ENCODE data around the gene ADRB1.

The ADRB1 gene

DNA sequence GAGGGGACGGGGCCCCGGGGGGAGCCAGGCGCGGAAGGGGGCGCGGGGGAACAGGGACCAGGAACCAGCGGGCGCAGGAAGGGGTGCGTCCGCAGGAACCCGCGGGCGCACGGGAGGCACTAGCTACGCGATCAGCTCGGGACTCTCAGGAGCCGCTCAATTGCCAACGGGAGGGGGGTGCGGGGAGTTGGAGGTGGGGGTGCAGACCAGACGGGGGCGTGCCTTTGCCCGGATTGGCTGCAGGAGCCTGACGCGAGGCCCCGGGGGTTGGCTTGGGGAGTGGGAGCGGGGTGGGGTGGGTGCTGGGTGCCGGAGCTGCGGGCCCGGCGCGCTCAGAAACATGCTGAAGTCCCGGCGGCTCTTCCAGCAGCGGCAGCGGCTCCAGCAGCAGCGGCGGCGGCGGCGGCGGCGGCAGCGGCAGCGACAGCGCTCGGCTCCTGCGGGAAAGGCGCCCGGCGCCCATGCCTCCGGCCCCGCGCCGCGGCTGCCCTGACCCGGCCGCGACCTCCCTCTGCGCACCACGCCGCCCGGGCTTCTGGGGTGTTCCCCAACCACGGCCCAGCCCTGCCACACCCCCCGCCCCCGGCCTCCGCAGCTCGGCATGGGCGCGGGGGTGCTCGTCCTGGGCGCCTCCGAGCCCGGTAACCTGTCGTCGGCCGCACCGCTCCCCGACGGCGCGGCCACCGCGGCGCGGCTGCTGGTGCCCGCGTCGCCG lies at the start of gene ADRB1:
Gene ADRB1, plus strand, starts transcription at position 335 of the 715 bp plus-strand sequence. Its CDS starts 267 bp downstream, at position 602.
- Histone ChIP-seq H4K20me1 (0 out of 2 replicates have a peak, but pooled peaks cover 5% of the 10 kb centered on the region), H3K4me1 (peaks cover 15% of the 10 kb centered on the region; the same call in 1 of the 2 replicates), H3K9me3 (peaks cover 8% of the 10 kb centered on the region), H3K36me3 (no peaks in the 10 kb centered on the region), H3K27me3 (peaks cover 24% of the 10 kb centered on the region), H3K27ac (peak within 1 kb of the TSS; percentile 59), H3K4me3 (peak within 1 kb of the TSS; percentile 74), H3K9ac (peak within 1 kb of the TSS; percentile 67), H3K4me2 (peak within 1 kb of the TSS; percentile 90)
- TF ChIP-seq Cebpa-rat (IDR thresholded peaks at IDR 0.05): no peak

DNA sequence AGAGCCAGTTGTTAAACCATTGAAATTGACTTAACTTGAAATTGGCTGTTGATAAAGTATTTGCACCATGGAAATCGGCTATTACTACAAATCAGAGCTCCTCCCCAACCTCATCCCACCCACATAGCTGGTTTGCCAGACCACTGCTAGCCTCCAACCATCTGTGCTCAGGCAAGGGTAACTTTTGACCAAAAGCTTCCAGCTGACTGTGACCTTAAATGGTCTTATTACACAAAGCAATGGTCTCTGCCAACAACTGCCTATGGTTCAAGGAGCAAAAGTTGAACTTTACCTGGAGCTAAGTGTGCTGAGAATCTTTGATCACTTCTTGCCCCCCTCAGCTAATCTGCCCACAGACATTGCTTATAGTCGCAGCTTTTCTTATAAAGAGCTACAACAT lies 48.5 kb upstream of the ADRB1 start:
- H4K20me1 ChIP-seq: no peaks in the 10 kb centered on the region
- no peak overlapping the region for H3K4me3 ChIP-seq
- no peaks in the 10 kb centered on the region for H3K36me3 ChIP-seq
- no peak for TF ChIP-seq Cebpa-rat (IDR thresholded peaks at IDR 0.05)
- H3K27me3 ChIP-seq: no peaks in the 10 kb centered on the region
- no peak overlapping the region for H3K27ac ChIP-seq
- H3K9me3 ChIP-seq: no peaks in the 10 kb centered on the region
- peak overlapping the region; percentile 9; the same call in 1 of the 2 replicates for H3K4me2 ChIP-seq
- H3K4me1 ChIP-seq: peaks cover 47% of the 10 kb centered on the region
- H3K9ac ChIP-seq: no peak overlapping the region

DNA sequence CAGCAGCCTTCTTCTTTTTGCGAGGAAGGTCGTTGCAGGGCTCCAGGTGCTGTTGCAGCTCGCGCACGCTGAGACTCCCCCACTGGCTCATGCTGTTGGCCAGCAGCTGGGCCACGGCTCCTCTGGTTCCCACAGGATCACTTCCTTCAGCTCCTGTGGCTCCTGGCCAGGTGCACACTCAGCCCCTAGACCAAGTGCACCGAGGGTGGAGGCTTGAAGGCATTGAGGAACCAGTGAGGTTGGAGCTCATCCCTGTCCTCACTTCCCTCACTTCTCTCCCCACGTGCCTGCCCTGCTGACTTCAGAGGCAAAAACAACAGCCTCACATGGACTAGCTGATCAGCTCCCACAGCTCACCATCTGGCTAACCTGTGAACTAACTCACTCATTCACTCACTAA lies 46.2 kb upstream of the ADRB1 start:
- Histone ChIP-seq H3K36me3 (no peaks in the 10 kb centered on the region), H4K20me1 (no peaks in the 10 kb centered on the region), H3K4me3 (no peak overlapping the region), H3K4me2 (no peak overlapping the region), H3K9me3 (no peaks in the 10 kb centered on the region), H3K9ac (no peak overlapping the region), H3K27ac (no peak overlapping the region), H3K4me1 (peaks cover 39% of the 10 kb centered on the region), H3K27me3 (no peaks in the 10 kb centered on the region)
- TF ChIP-seq Cebpa-rat (IDR thresholded peaks at IDR 0.05): no peak

DNA sequence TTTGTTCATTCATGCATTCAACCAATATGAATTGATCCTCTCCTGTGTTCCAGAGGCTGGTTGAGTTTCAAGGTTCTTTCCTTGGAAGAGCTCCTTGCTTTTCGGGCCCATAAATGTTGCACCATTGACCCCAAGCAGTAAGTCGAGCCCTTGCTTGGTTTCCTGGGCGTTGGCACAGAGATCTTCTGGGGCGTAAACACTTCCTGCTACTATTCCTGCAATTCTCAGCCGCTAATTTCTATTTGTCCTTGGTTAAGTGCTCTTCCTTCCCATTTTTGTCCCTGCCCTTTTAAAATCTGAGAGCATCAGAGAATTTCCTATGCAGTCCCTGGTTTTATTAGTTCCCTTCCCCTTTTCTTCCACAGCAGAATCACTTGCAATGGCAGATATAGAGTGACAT lies 44.1 kb upstream of the ADRB1 start:
- Histone ChIP-seq H3K9me3 (no peaks in the 10 kb centered on the region), H3K4me2 (peak overlapping the region; percentile 69), H3K27me3 (no peaks in the 10 kb centered on the region), H3K36me3 (no peaks in the 10 kb centered on the region), H4K20me1 (no peaks in the 10 kb centered on the region), H3K27ac (no peak overlapping the region), H3K4me3 (no peak overlapping the region), H3K9ac (no peak overlapping the region), H3K4me1 (peaks cover 21% of the 10 kb centered on the region)
- no peak for TF ChIP-seq Cebpa-rat (IDR thresholded peaks at IDR 0.05)

DNA sequence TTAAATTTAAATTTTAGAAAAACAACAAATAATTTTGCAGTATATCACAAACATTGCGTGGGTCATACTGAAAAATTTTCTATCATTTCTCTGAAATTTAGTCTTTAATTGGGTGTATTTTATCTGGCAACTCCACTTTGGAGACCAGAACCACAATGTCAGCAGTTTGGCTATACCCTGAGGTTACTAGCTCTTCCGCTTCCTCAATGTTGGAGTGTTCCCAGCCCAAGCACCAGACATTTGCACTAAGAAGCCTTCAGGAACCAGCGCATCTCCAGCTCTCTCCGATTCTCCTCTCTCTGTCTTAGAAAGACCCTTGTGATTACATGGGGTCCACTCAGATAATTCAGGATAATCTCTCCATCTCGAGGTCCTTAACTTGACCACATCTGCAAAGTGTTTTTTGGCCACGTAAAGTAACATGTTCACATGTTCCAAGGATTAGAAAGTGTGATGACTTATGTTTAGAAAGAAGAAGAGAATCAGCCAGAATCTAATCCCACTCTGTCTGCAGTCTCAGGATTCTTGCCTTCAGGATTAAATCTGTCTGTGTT lies 43.1 kb upstream of the ADRB1 start:
- H3K9ac ChIP-seq: no peak overlapping the region
- H3K4me1 ChIP-seq: peaks cover 14% of the 10 kb centered on the region
- H4K20me1 ChIP-seq: no peaks in the 10 kb centered on the region
- TF ChIP-seq Cebpa-rat (IDR thresholded peaks at IDR 0.05): no peak
- H3K36me3 ChIP-seq: no peaks in the 10 kb centered on the region
- H3K9me3 ChIP-seq: no peaks in the 10 kb centered on the region
- H3K4me2 ChIP-seq: no peak overlapping the region
- H3K27ac ChIP-seq: no peak overlapping the region
- H3K4me3 ChIP-seq: no peak overlapping the region
- no peaks in the 10 kb centered on the region for H3K27me3 ChIP-seq

DNA sequence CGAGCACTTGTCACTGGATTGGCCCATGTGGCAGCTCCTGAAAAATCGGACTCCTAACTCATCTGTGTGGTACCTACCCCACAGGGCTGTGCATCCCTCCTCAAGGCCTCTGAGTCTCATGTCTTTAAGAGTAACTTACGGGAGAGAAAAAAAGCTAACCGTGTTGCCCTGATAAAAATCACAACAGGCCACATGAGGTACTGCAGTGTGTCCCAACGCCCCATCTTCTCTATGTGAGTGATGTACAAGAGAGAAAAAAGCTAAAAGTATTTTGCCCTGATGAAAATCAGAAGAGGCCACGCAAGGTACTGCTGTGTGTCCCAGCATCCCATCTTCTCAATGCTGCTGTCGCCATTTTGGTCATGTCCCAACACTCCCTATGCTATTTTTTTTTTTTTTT lies 41.2 kb upstream of the ADRB1 start:
- Histone ChIP-seq H3K27ac (no peak overlapping the region), H3K4me1 (peaks cover 14% of the 10 kb centered on the region), H3K27me3 (no peaks in the 10 kb centered on the region), H3K4me3 (no peak overlapping the region), H4K20me1 (no peaks in the 10 kb centered on the region), H3K9me3 (no peaks in the 10 kb centered on the region), H3K9ac (no peak overlapping the region), H3K4me2 (no peak overlapping the region), H3K36me3 (no peaks in the 10 kb centered on the region)
- TF ChIP-seq Cebpa-rat (IDR thresholded peaks at IDR 0.05): no peak

DNA sequence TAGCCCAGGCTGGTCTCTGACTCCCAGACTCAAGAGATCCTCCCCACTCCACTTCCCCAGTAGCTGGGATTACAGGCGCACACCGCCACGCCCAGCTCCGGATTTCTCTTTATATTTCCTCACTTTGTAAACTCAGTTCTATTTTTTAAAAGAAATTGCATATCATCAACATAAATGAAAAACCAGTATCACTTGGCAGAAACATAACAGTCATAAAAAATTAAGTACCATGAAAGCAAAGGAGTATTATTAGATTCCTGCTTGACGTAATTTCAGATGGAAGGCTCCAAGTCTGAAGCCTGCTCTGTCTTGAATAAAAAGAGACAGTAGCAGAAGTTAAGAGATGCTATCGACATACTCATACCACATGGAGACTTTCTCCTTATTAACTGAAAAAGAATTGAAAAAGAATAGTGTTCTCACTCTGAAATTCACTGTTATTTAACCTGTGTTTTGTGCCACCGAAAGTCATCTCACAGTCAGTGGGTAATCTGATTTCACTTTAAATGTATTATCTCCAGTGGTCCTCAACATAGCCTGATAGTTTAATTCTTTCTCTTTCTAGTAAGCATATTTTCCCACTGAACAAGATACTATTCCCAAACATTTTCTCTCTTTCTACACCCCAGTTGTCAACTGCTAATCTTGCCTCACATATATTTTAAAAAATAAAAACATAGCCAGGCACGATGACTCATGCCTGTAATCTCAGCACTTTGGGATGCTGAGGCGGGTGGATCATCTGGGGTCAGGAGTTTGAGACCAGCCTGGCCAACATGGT lies 40.3 kb upstream of the ADRB1 start:
- TF ChIP-seq Cebpa-rat (IDR thresholded peaks at IDR 0.05): no peak
- no peak overlapping the region for H3K27ac ChIP-seq
- H3K9me3 ChIP-seq: no peaks in the 10 kb centered on the region
- peaks cover 14% of the 10 kb centered on the region for H3K4me1 ChIP-seq
- no peak overlapping the region for H3K9ac ChIP-seq
- no peaks in the 10 kb centered on the region for H3K36me3 ChIP-seq
- no peak overlapping the region for H3K4me2 ChIP-seq
- H3K4me3 ChIP-seq: no peak overlapping the region
- H3K27me3 ChIP-seq: no peaks in the 10 kb centered on the region
- no peaks in the 10 kb centered on the region for H4K20me1 ChIP-seq

DNA sequence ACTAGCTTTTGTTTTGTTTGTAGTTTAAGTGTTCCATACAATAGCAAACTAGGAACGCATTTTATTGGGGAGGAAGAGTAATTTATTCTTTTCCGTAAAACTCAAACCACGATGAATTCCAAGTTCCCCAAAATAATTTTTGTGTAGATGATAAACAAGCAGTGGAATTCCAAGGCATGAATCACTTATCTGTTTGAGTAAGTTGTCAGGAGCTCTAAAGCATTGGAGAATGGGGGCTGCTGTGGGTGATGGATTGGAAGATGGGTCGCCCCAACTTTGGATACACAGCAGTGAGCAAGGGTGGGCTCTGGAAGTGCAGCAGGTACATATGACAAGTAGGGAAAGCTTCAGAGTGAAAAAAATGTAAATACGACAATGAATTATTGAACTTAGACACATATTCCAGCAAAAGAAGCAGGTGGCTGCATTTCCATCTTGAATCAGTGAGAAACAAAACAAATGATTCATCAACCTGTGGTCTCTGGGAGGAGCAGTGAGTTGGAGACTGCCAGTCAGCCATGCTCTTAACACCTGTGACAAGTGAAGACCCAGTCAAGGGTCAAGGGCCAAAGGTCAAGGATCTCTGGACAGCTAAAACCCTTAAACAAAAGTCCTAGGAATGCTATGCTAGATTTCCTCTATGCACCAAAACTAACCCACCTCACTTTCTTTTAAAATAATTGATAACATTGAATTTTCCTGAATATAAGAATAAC lies 34.2 kb upstream of the ADRB1 start:
- no peaks in the 10 kb centered on the region for H3K36me3 ChIP-seq
- H3K27me3 ChIP-seq: no peaks in the 10 kb centered on the region
- no peak overlapping the region for H3K27ac ChIP-seq
- no peak for TF ChIP-seq Cebpa-rat (IDR thresholded peaks at IDR 0.05)
- H3K9me3 ChIP-seq: no peaks in the 10 kb centered on the region
- H3K4me2 ChIP-seq: no peak overlapping the region
- no peak overlapping the region for H3K4me3 ChIP-seq
- H3K4me1 ChIP-seq: no peaks in the 10 kb centered on the region
- H4K20me1 ChIP-seq: no peaks in the 10 kb centered on the region
- H3K9ac ChIP-seq: no peak overlapping the region

DNA sequence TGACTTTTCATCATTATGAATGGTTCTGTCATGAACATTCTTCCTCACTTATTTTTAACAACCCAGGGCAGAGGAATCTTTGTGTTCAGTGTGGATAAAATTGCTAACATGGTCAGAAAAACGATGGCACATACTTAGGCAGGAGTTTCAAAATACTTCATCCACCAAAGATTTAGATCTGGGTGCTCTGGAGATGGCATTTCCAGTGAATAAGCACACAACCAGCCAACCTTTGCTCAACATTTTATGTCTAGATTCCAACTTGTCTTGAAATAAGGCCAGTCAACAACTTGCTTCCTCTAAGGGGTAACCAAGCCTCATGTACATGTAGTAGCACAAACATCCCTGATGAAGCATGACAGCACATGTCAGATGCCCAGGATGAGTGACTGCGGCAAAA lies 33.4 kb upstream of the ADRB1 start:
- no peaks in the 10 kb centered on the region for H4K20me1 ChIP-seq
- H3K9me3 ChIP-seq: no peaks in the 10 kb centered on the region
- no peak overlapping the region for H3K4me2 ChIP-seq
- no peak overlapping the region for H3K4me3 ChIP-seq
- H3K27ac ChIP-seq: no peak overlapping the region
- no peak overlapping the region for H3K9ac ChIP-seq
- TF ChIP-seq Cebpa-rat (IDR thresholded peaks at IDR 0.05): no peak
- H3K4me1 ChIP-seq: no peaks in the 10 kb centered on the region
- no peaks in the 10 kb centered on the region for H3K36me3 ChIP-seq
- H3K27me3 ChIP-seq: no peaks in the 10 kb centered on the region

All from BLaER1 (cell line).